Stimulated activated CD4-positive, alpha-beta T cell treated with anti-CD3 and anti-CD28 coated beads, Interleukin-1b, Interleukin-23, amount 100 ng/mL, for 1 hour (primary cell): ENCODE results near the gene MECR.

Source experiments
- DNase-seq, 2 donors: peaks; one replicate each; pipeline ENCODE4 v3.0.0-alpha.2; 2020; ENCODE audit warnings: low read depth in 2 of 2

MECR gene

DNA sequence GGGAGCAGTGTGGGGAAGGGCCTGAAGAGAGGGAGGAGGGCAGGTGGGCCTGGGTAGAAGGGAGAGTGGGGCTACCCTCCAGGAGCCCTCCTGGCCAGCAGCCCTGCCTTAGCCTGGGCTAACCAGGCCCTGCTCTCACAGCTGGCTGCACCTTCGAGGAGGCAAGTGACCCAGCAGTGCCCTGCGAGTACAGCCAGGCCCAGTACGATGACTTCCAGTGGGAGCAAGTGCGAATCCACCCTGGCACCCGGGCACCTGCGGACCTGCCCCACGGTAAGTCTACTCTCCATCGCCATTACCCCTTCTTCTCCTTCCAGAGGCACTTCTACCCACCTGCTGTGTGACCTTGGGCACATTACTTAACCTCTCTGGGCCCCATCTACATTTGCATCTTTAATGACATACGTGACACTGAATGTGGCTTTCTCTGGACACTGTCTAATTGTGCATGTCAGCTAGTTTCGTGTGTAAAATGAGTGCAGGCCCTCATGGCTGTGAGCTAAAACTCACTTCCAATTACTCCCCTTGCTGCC lies 24.5 kb upstream of the MECR start:
- no peak for DNase-seq

DNA sequence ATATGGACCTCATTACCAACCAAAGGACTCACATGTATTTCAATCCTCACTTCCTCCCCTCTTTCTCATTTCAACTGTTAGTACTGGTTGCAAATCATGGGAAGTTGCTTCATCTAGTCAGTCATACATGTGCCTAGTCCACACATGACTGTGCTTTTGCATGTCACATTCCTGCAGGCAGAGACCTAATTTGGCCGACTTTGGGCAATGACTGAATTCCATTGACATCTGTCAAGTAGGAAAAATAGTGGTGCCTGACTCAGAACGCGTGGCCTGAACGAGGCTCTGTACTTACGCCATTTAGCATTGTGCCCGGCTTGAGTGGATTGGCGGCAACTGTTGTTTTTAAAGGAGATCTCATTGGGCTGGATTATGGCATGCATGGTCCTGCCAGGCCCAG lies 23.6 kb upstream of the MECR start:
- DNase-seq = no peak

DNA sequence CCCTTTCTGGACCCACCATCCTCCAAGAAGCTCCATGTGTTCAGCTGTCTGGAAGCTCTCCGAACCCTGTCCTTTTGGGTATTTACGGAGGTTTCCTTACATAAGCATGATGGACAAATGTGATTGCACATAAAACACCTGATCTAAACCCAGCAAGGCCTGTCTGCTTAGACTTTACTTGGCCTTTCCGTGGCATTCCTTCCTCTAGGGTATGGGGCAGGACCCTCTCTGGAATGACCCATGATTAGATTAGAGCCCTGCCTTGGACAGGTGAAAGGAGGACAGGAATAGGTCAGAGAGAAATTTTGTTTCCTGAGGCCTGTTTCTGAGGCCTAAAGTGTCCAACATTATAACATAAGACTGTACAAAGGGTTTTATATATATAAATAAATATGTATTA lies 22.4 kb upstream of the MECR start:
- no peak for DNase-seq

DNA sequence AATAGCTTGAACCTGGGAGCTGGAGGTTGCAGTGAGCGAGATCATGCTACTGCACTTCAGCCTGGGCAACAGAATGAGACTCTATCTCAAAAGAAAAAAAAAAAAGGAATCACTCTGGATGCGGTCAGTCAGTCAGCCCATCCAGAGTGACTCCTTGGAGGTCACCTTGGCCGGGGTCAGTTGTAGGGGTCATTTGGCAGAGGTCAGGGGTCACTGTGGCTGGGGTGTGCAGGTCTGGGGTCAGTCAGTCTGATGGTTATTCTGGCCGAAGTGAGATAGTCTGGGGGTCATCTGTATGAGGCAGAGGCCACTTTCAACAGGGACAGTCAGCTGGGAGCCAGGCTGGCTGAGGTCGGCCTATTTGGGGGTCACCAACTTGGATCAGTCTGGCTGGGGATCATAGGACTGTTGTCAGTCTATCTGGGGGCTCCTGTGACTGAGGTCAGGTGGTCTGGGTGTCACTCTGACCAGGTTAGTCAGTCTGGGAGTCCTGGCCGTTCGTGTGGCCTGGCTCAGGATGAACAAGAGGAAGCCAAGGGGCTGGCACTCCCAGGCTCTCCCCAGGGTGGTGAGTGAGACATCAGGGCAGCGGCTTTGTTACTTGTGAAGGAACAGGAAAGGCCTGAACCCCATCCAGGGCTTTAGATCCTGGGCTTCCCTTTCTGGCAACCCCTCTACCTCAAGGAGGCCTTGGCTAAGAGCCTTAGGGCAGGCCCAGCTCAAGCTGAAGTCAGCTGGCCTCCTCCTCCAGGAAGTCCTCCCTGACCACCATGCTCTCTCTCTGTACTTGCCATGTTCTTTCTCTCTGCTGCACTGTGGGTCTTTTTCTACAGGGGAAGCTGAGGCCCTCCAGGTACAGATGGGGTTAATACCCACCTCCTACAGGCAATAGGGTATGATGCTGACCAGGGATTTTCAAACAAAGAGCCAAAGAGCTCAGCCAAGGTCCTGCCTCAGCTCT lies 20.7 kb upstream of the MECR start:
- no peak for DNase-seq

DNA sequence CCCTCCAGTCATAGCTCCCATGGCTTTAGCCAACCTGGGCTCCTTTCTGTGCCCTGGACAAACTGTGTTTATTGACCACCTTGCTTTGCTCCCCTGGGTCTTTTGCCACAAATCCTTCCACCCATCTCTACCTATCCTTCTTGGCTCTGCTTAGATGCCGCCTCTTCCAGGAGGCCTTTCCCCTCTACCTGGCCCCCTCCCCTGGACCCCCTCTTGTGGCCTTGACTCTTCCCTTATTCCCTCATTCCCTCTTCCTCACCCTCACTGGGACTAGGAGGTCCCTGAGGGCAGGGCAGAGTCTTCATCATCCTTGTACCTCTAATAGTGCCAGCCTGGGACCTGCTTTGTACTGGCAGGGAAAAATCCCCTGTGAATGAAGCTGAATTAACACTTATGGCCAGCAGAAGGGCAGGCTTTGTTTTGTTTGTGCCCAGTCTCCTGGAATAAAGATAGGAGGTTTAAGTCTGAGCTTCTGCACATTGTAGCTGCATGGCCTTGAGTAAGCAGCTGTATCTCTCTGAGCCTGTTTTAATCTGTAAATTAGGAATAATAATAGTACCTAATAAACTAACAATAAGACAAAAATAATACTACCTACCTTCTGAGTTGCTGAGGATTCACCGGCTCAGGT lies 19.3 kb upstream of the MECR start:
- DNase-seq = no peak

DNA sequence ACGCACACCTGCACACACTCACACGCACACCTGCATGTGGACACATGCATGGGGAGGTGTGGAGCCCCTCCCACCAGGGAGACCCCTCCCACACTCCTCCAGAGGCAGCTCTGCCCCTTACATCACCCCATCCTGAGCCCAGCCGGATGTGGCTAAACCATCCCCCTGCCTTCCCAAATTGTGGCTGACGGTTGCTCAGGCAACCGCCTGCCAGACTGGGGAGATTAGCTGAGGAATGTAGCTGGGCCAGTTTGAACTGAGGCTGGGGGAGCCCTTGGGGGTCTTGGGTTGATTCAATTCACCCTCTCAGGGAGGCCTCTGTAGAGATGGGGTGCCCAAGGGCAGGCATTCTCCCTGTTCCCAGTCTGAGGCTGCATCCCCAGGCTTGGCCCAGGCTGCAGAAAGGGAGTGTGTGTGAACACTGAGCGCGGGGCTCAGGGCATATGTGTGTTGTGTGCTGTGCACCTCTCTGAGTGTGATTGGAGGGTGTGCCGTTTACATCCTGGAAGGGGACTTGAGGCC lies 18.5 kb upstream of the MECR start:
- no peak for DNase-seq

DNA sequence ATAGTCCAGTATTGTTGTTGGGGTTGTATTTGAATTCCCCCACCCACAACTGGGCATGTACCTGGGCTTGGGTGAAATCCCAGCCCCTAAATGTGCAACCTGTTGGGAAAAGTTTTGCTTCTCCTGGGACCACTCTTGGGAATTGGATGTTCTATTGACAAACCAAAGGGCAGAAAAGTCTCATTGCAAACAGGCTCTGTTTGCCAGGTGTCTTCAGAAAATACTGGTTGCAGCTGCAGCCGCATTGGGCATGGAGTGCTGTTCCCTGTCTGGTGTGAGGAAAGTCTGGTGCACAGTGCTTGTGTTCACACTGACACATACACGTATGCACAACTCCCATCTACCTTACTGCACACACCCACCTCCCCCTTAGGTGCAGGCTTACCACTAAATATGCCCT lies 17.7 kb upstream of the MECR start:
- no peak for DNase-seq

DNA sequence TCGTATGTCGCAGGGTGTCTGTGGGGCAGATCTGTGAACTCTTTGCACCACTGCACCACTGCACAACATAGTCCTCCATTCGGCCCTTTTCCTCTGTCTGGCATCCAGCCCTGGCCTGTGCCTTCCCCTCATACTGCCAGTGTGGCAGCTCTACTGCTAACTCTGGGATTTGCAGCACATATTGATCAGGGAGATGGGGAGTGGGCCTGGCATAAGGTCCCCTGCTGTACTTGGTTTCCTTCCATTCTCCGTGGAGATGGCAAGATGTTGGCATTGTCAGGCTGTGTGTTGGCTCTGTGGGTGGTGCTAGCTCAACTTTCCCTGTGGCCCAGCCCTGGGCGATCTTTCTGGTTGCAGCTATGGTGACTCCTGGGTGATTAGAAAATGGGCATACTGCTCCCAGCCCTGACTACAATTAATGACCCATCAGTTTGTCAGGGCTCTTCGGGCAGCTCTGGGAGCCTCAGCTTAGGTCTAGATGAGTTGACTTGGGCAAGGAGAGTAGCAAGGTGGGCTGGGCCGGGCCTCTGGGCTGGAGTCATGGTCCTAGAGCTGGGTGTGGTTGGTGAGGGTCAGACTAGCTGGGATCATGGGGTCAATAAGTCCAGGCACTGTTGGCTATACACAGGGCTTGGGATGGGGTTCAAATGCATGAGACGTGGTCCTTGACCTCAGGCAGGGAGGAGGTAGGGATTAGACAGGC lies 17.0 kb upstream of the MECR start:
- no peak for DNase-seq

DNA sequence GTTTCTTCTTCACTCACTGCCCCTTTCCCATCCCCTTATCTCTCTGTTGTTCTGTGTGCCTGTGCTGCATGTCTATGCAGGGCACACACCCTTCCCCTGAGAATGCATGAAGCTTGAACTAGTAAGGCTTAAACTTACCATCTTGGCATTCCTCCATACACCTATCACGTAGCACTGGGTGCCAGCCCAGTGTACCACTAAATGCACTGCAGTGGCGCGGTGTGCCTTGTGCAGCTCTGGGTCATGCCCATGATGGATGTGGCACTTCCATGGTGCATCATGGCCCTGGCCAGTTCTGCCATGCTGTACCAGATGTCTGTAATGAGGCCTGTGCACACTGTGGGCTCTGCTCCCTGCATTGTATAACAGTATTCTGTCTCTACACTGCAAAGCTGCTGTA lies 16.3 kb upstream of the MECR start:
- no peak for DNase-seq

DNA sequence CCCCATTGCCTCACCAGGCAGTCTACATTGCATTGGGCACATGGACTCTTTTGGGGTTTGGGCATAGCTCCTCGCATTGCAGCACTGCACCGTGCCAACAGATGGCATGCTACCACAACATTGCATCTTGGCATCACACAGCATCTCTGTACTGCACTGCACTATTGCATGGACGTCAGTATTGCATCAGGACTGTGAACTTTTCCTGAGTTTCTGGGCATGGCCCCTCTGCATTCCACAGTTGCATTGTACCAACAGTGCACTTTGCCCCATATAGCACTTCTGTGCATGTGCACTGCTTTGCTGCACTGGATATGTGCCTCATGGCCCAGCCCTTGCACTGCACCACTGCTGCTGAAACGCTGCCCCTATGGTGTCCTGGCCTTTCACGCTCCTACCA lies 15.1 kb upstream of the MECR start:
- DNase-seq = no peak

DNA sequence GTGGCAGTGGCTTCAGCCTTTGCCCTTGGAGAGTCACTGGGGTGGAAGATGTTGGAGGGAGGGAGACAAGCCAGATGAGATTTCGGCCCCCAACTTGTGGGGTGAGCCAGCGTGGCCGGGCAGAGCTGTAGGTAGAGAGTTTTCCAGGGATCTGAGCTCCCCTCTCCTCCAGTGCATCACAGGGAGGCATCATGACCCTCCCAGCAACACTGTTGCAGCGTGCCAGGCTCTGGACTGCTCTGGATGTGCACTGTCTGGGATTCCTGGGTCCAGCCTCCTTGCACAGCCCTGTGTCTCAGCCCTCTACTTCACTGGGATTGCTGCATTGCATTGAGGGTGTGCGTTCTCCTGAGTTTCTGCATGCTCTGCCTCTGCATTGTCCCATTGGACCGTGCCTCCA lies 14.5 kb upstream of the MECR start:
- DNase-seq = no peak

DNA sequence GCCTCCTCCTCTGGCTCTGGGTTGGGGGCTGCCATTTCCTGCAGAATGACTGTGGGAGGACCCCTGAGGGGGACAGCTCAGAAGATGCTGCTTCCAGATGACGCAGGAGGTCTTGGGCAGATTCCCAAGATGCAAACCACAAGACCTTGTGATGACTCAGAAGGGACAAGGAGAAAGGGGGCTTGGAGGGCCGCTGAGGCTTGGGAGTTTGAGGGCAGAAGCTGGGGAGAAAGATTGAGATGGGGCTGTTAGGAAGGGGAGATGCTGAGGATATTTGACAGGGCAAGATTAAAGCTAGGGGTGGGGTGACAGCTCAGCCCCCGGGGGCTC lies 13.1 kb upstream of the MECR start:
- DNase-seq = no peak

DNA sequence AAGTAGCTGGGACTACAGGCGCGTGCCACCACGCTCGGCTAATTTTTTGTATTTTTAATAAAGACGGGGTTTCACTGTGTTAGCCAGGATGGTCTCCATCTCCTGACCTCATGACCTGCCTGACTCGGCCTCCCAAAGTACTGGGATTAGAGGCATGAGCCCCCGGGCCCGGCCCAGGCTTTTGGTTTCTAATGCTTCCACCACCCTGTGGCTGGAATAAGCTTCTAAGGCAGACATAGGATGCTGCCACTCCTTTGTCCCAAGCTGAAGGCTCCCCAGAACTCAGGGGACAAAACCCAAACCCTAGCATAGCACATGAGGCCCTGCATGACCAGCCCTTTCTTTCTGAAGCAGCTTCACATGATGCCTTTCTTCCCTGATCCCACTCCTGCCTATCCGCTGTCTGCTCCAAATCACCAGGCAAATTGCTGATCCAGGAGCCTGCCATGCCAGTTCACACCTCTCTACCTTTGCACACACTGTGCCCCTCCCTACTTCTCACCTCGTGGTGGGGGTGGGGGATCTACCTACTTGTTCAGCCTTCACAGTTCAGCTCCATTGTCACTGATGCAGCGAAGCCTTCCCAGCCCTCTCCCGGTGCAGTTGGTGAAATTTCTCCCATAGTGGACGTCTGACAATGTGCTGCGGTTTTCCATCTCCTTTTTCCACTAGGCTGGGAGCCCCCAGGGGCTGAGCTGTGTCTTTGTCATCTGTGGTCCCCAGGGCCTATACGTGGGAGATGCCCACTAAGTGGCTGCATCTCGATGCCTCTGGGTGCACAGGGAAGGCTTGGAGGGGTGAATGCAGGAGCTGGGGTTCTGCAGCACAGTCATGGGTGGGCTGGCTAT lies 12.5 kb upstream of the MECR start:
- no peak for DNase-seq

DNA sequence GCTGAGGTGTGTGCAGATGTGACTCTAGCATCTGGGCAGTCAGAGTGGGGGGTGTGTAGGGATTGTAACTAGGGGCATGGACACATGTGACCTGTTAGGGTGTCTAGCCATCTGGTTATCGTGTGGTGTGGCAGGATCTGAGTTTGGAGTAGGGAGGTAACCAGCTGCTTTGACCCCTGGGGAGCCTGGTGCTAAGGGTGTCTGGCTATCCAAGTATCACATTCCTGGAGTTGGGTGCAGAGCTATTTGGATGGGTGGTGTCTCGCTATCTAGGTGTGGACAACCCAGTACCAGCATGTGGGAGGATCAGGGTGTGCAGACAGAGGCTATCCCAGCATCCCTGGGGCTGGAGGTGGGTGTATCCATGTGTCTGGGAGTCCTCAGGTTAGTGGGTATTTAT lies 10.3 kb upstream of the MECR start:
- DNase-seq = no peak

DNA sequence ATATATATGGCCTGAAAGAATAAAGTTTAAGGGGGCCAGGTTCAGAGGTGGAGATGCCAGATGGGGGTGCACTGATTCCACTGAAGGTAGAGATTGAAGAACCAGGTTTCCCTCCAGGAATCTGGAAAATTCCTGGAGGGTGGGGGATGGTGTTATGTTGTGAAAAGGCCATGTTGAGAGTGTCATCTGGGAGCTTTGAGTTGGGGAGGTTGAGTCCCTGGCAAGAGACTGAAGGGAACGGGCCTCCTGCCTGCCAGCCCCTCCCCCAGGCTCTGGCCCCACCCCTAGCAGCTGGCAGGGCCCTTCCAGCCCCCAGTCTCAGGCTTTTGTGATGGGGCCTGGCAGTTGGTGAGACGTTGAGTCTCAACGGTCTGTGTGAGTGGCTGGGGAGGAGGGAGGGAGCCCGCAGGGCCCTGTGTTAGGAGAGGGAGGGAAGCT lies 9.7 kb upstream of the MECR start:
- DNase-seq = no peak

DNA sequence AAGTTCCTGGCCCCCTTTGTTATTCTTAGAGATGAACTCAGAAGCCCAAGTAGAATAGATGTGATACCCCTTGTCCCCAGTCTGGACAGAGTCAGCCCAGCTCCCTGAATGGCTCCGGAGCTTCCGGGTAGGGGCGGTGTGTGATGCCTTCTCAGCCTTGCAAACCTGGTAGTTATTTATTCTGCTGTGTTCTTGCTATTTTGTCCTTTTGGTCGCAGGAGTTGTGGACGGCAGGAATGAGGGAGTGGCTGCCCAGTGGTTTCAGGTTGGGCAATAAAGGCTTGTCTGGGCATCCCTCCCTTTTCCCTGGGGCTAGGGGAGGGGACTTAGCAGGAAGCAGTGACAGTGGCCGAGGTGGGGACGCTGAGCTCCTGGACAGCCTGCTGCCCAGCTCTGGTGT lies 8.4 kb upstream of the MECR start:
- no peak for DNase-seq

DNA sequence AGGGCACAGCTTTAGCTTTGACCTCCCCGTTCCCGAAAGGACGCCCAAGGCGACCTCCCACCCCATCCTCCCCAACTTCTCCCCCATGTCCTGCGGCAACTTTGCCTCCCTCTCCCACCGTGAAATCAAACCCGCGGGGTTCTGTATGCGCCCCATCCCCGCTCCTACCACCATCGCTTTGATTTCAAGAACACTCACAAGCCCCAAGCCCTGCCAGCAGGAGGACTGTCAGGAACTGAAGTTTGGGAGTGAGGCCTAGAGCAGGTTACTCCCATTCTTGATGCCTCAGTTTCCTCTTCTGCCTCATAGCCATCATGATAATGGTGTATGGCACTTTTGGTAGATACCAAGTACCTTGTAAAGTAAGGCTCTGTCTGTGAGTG lies 7.9 kb upstream of the MECR start:
- DNase-seq = no peak

DNA sequence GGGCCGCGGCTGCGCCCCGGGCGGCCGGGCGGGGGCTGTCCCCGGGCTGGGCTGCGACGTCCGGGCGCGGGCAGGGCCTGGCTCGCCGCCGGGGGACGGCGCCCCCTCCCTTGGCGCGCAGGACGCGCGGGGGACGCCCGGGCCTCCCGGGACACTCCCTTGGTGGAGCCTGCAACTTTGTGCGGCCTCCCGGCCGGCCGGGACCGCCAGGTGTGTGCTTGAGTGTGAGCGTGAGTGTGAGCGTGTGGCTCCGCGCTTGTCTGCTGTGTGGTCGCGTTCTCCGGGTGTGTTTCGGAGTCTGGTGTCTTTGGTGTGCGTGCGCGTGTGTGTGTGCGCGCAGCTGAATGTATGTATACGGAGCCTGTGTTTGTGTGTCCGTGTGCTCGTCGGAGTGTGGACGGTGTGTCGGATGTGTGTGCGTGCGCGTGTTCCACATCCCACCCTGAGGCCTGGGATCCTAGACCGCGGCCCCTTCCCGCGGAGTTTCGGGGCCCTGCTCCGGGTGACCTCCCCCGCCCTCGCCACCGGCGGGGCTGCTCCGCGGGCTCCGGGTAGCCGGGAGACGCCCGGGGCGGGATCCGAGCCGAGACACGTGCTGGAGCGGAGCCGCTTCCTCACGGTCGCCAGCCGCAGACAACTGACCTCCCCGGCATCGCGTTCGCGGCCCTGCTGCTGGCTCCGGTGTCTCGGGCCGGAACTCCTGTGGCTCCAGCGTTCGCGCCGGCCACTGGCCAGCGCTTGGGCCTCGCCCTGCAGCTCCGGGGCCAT lies 7.3 kb upstream of the MECR start:
- DNase-seq = no peak

DNA sequence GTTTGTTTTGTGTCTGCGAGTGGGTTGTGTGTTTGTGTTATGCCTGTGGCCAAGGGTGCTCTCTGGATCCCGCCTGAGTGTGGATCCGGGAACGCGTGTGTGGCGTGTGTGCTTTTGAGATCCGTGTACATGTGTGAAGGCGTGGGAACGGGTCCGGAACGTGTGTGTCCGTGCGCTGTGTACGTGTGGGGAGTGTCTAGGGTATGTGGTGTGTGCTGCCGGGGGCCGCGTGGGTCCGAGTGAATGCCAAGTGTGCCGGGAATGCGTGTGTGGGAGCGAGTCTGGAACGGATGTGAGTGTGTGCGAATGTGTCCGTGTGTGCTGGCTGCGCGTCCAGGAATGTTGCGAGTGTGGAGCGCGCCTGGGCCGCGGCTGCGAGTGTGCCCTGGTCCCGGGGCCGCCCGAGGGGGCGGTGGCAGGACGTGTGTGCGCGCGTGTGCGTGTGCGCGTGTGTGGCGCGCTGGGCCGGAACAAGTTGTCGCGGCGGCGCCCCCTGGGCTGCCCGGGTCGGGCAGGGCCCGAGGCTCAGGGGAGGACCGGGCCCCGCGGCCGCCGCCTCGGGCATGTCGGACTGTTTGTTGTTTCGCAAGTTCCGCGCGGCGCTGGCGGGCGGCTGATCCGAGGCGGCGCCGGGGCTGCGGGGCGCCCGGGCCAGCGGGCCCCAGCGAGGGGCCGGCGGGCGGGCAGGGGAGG lies 6.5 kb upstream of the MECR start:
- DNase-seq = no peak

DNA sequence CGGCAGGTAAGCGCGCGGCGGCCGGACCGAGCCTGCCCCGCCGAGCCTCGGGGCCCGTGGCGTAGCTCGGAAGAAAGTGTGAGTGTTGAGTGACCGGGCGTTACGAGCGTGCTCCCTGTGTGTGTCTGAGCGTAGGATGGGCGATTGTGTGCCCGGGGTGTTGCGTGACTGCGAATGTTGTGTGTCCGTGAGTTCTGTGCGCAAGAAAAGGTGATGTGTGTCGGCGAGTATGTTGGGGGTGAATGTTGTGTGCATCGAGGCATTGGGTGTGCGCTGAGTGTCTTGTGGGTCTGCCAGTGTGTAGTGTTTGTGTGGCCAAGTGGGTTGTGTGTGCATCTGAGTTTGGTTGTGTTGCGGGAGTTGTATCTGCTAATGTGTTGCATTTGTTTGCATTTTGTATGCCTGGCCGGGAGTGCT lies 6.0 kb upstream of the MECR start:
- DNase-seq = no peak
